NCI-H1436 treated with DMSO at 0.1 percent for 48 hours (cell line): Measurements from ENCODE around the gene COL16A1.

Source experiments
- DNase-seq: peaks from one replicate; lab custom pipeline; 2025; lab: John Stamatoyannopoulos, UW

Gene COL16A1

DNA sequence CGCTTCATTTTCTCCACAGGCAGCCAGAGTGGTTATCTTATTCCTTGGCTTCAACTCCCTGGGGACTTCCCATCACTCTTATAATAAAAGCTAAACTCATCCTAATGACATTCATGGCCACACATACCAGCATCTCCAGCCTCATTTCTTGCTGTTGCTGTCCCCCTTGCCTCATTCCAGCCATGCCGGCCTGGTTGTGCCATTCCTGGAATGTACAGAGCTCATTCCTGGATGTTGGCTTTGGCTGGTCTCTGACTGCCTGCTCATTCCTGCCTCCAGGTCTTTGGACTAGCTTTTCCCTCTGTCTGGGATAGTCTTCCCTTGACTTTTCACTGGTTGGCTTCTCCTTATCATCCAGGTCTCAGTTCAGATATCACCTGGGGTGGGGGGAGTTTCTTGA is 56.7 kb downstream of the COL16A1 start:
- DNase-seq = no peak

DNA sequence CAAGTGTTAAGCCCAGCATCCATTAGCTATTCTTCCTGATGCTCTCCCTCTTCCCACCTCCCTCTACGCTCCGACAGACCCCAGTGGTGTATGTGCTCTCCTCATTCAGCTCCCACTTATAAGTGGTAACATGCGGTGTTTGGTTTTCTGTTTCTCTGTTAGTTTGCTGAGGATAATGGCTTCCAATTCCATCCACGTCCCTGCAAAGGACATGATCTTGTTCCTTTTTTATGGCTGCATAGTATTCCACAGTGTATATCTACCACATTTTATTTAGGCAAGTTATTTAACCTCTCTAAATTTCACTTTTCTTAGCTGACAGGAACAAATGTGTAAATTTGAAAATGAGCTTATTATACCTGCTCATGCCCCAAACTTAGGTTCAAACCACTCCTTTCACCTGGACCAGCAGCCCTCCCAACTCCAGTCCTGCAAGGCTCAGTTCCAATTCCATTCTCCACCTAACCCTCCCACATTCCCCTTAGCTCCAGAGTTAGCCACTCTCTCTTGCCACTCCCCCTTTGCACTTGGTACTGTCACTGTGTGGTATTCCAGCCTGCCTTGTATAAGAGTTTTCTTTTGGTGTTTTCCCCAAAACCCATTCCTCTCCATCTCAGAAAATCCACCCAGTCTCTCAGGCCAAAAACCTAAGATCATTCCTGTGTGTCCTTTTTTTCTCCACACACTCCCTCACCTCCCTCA is 57.4 kb downstream of the COL16A1 start:
- no peak for DNase-seq

DNA sequence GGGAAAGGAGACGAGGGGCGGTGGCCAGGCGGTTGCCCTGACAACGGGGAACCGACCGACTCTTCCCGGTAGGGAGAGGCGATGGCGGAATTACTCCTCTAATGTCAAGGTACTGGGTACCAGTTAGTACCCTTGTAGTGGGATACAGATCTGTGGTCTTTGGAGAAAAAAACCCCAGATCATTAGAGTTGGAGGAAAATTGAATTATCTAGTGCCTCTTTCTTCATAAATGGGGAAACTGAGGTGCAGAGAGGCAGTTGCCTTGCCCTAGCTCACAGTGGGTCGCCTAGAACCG is 58.6 kb downstream of the COL16A1 start:
- DNase-seq = no peak

DNA sequence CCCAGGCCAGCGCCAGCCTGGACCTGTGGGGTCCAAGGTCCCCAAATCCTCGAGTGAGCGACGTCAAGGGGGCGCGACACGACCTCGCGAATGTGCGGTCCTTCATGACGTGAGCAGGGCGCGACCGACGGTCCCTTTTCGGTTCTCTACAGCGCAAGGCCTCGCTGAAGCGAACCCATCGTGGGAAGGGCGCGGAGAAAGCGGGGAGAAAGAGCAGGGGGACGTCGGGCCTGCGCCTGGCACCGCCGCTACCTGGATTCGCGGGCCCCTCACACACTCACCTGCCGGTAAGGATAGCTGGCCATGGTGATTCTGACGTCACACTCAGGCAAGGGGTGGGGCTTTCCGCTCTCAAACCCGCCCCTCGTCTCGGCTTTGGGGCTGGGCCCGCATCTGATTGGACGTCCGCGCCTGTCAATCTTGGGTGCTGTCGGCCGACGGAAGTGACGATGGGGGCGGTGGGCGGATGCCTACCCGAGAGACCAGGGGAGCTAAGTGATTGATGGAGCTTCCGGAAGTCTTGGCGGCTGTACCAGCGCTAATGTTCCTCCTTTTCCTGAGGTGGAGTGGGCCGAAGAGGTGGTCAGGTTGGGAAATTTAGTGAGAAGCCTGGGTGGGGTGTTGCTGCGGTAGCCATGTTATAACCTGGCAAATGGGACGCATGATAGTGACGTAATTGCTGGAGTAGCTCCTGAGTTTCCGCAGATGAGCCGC is 59.1 kb downstream of the COL16A1 start, which contains the start of gene PEF1:
TSS of gene PEF1 (minus strand) at position 317 of the 714 bp plus-strand sequence. CDS start at position 305, 12 bp downstream.
- peak; percentile 96 for DNase-seq

DNA sequence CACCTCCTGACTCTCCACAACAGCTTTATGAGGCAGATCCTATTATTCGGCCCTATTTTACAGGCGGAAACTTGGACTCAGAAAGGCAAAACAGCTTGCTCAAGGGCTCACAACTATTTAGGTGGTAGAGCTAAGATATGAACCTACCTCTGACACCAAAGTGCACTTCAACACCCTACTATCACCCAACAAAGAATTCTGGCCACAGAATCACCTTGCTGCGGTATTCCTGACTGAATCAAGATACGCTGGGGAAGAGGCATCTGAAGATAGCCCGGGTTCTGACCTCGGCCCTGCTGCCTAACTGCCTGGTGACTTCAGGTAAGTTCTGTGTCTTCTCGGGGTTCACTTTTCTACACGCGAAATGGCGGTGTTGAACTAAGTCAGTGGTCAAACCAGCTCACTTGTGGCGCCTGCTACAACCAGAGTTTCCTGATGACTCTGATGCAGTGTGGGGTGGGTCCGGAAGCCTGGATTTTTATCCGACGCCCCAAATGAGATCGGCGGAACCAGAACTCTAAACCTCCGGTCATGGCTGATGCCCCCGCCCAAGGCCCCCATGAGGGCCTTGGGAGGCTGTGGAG is 59.7 kb downstream of the COL16A1 start:
- DNase-seq = no peak

DNA sequence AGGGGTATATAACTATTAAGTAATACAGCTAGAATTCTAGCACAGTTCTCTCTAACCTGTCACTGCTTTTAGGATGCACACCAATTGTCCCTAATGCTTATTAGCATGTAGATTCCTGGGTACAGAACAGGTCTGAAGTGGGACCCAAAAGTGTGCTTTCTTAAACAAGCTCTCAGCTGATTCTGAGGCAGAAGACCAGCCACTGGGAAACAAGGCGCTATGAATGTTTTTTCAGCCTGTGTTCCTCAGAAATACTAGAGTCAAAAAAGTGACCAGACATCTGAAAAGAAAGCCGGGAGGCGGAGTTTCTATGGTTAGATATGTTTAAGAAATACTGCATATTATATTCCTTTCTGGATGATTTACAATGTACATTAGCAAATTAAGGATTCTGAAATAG is 60.9 kb downstream of the COL16A1 start:
- no peak for DNase-seq

DNA sequence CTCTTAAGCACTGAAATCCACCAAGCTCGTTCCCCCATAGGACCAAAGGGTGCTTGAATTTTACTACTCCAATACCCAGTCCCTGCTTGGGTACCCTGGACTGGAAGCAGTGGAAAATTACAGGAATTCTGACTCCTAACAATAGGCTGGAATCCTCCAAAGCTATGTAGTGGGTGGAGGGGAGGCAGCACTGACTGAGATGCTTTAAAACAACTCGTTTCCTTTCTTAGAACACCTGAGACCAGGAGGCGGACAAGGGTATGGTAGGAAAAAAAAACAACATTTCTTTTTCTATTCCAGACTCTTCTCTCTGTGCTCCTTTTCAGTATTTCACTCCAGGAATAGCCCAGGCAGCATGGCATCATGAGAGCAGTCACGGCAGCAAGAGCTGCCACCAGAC is 61.5 kb downstream of the COL16A1 start:
- no peak for DNase-seq

DNA sequence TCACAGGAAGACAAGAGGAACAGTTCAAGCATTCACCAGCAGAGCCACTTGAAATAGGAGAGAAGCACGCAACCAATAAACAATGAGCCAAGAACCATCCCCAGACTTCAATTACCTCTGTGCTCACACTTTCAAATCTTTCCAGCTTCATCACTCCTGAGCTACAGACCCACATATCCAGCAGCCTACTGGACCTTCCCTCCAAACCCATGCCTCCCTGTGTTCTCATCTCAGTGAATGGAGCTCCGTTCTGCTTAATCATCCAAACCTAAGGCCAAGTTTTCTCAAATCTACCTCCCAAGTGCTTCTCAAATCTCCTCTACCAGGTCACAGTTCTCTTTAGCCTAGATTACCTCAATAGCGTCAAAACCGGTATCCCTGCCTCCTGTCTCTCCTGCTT is 62.9 kb downstream of the COL16A1 start:
- DNase-seq = no peak

DNA sequence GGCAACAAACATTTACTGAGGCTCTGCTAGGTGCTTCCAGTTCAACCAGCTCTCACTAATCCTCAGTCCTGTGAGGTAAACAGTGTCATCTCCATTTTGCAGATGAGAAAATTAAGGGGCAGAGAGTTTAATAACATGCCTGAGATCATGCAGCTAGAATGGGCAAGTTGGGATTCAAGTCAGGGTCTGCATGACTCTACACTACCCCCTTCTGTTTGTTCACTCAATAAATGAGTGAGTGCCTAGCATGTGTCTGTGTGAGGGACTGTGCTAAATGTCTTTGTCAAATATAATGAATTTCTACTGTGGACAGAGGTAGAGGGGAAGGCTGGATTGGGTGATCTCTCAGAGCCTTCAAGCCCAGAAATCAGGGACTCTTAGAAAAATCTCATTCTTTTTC is 63.6 kb downstream of the COL16A1 start:
- DNase-seq = no peak

DNA sequence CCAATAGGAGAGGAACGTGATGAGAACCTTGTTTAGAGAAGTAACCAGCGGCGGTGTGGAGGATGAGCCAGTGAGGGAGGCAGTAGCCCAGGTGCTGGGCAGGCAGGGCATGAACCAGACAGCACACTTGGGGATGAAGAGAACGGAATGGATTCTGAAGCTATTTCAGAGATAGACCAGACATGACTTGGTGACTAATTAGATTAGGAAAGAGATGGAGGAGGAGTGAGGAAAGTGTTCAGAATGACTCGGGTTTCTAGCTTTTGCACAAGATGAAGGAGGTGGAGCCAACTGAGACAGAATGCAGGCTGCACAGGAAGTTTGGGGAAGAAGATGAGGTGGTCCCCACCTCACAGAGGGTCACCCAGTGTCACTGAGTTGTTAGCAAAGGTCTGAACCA is 64.3 kb downstream of the COL16A1 start:
- no peak for DNase-seq

DNA sequence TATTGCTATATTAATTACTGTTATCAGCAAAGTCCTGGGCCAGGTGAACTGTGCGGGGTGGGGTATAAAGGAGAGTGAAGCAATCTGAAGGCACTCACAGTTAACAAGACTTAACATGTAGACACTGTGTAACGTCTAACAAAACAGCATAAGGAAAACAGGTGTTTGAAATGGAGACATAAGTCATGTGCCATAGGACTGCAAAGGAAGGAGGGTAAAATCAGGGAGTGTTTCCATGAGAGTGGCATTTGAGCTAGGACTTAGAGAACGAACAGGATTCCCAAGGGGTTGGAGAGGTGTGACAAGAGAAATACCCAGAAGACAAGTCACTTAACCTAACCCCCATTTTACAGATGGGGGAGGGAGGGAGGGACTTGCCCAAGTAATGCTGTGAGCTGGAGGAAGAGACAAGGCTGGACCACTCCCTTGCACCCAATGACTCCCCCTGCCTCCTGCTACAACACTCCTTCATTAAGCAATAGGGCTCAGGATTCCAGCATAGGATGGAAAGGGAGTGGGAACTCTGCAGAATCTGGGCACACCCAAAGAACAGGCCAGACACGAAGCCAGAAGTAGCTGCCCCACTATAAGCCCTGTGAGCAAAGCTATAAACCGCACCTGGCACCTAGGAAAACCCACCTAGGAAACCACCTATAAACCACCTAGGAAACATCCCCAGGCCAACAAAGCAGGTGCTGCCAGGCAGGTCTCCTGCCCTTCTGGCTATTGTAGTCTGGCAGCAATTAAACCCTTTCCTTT is 65.7 kb downstream of the COL16A1 start:
- DNase-seq = no peak

DNA sequence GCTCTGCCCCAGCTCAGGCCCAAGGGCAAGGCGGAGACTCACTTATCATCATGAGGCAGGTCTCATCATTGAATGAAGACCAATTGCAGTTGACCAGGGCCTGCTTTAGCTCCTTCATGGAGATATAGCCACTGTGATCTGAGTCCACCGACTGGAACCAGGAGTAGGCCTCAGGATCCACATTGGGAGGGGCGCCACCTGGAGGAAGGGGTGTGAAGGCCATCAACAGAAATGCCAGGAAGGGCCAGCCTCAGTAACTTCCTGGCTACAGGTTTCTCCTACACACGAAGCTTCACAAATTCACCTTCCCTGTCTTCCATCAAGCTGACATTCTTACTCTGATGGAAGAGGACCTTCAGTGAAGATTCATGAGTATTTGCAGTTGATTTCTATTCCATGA is 70.7 kb downstream of the COL16A1 start:
- no peak for DNase-seq

DNA sequence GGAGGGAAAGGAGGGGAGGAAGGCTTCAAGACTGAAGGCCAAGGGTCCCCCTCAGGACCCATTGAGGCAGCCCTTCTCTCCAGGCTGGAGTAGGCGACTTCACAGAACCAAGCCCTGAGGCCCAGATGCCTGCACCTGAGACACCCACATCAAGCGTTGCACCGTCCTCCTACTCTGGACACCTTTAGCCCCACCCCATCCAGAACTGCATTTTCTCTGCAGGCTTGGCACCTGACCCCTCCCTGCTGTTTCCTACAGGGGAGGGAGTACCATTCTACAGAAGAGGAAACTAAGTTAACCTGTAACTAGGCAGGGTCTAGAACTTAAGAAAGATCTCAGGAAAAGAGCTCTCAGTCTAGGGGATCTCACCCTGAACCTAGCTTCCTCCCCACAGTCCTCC is 71.2 kb downstream of the COL16A1 start:
- DNase-seq = no peak

DNA sequence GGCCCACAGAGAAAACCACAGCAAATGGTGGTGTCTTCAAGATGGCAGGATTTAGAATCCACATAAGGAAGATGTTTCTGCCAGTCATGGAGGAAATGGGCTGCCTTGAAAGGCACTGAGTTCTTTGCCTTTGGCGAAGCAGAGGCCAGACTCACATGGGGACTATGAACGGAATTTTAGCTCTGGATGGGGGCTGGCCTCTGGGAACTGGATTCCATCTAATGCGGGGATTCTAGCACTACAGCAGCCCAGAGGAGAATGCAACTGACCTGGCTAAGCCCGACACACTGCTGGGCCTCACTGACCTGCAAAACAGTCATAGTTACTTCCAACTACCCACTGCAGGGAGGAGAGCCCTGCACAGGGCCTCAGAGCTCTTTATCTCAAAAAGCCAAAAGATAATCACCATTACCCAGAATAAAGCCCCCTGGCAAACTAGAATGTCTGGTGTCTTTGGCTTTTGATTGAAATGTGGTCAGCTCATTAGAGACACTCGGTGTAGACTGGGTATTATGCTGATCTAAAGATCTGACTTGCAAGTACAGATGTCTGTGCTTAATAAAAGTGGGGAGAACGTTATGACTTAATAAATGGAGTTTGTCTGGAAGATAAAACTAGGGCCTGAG is 74.8 kb downstream of the COL16A1 start:
- no peak for DNase-seq

DNA sequence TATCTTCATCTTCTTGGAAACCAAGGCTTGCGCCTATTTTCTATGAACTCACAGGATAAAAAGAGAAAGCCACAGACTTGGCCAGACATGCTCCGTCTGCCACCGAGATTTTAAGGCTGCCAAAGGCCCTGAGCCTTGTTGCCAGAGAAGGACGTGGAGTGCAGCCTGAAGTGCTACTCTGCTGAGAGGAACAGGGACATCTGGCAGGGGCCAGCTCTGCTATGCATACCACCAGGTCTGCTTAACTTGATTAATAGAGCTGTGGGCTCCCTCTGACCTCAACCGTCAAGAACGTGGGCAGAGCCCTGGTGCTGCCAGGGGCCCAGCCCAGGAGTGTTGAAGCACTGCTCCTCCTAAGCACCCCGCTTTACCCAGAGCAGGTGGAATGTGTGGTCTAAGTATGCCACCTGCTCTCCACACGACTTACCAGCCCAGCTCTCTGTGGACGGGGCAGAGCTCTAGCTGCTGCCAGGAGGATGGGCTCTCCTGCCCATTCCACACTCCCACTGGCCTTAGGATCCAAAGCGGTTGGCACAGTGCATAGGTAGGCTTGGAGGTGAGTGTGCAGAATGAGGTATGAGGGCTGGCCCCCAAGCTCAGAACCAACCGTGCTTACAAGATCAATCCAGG is 75.8 kb downstream of the COL16A1 start:
- DNase-seq = no peak

DNA sequence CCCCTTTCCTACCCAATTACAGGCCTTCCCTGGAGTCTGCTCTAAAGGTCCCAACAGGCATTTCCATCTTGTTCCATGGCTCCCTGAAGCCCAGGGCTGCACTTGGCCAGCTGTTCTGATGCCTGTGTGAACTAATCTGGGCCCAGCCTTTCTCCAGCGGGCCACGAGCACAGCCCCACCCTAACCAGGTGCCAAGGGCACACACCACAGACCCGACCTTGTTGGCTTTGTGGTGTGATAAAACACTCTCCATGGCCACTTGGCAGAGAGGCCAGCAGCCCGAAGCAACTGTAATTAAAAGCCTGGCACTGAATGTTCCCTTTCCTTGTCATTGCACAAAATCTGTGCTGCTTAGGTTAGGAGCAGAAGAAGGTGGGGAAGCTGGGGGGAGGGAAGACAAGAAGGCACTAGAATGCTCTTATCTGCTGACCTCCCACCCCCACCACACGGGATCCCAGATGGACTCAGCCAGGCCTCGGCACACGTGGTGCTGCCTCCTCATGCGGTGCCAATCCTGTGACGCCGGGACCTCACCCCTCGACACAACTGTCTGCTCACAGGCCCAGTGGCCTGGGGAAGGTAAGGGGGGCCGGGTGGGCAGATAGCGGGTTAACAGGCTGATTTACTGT is 76.4 kb downstream of the COL16A1 start:
- no peak for DNase-seq

DNA sequence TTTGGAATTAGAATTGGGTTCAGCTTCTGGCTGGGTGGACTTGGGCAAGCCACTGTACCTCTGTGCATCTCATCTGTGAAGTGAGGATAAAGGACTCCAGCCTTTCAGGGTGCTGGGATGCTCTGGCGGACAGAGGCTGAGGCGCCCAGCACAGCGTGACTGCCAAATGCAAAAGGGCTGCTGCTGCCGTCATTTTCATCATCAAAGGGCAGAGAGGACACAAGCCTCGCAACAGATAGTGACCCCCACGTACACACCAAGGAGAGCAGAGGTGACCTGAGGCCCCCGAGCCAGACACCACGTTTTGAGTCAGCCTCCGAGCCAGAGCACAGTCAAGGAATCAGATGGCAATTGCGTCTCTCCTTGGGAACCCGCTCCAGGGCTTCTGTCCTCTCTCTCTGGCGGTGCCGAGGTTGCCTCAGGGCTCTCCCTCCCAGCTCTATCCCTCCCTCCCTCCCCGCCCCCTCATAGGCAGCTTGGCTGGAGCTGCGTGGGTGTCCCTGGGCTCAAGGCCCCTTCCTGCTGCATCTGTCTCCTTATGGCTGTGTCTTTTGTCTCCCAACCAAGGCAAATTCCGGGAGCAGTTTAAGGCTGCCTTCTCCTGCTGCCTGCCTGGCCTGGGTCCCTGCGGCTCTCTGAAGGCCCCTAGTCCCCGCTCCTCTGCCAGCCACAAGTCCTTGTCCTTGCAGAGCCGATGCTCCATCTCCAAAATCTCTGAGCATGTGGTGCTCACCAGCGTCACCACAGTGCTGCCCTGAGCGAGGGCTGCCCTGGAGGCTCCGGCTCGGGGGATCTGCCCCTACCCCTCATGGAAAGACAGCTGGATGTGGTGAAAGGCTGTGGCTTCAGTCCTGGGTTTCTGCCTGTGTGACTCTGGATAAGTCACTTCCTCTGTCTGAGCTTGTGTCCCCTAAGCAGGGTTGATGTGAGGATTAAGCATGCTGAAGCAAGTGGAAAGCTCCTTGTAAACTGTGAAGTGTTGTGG is 77.3 kb downstream of the COL16A1 start:
- DNase-seq = no peak

DNA sequence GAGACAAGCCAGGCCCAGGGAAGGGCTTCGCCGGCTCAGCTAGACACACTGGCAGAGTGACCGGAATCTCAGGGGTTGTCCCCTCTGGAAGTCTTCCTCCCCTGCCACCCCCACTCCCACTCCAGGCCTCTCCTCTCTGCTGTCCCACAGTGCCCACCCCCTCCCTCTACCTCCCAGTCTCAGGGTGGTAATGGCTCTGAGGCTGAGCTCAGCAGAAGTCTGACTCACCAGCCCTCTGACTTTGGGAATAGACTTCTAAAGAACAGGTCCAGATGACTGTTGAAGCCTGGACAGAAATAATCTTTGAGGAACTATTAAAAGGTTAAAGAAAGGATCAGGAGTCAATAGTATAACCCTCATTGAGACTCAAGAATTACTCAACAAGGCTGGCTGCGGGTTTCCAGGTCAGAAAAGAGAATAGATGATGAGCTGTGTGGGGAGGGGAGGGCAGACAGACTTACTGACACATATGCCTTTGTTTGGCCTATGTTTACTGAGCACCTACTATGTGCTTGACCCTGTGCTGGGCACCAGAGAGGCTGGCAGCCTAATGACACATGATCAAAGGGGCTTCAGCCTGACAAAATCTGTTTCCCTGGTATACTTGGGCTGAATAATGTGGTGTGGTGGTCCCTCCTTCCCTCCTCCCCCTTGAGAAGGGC is 78.1 kb downstream of the COL16A1 start:
- DNase-seq = no peak

DNA sequence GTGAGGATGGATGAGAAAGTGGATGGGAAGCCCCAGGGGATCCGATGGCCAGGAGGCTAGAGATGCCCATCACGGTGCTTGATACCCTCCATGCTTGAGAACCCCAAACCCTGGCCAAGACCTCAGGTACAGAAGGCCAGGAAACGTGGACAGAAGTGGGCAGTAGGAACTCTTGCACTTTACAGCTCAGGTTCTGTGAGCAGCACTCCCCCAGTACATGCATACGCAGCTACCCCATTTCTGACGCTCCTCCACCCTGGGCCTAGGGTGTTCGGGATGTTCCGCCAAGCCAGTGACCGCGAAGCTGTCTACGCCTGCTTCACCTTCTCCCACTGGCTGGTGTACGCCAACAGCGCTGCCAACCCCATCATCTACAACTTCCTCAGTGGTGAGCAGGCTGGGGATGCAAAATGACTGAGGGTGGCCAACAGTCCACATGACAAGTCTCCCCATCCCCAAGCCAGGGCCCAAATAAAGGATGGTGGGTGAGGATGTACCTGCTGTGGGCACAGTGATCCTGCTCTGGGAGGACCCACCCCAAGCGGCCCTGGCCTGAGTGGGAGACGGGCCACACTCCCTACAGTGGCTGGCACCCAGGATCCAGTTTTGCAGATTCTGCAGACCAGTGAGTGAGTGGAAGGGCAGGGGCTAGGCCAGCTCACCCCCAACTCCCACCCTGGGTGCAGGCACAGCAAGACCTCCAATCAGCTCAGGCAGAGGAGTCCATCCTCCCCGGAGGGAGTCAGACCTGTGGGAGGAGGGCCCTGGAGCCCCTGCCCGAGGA is 78.9 kb downstream of the COL16A1 start:
- no peak for DNase-seq
